Ascending aorta (tissue), 2 donors: ENCODE data around the gene TMEM179. TPM values are rescaled to one million over a fixed set of nuclear protein-coding genes. Genes with fewer than 3 reads are reported as not detected.
A peak's percentile ranks its signal among the peaks of the same experiment; 100 is the strongest.
"Not testable (repeated sequence)": the region's sequence is repeated elsewhere in the genome, so short reads cannot be mapped to it uniquely, and the experiment has no call there.

Source experiments
- DNase-seq, 2 donors: peaks; one replicate each; pipeline ENCODE4 v3.0.0-alpha.2; 2019; ENCODE audit warnings: low spot score in 2 of 2
- H3K27ac ChIP-seq, 2 donors: fragments of 200-600 bp; sonication (generic); one replicate each; pipeline ENCODE4 v1.5.1; 2016 to 2017; ENCODE audit warnings: mild to moderate bottlenecking in 1 of 2
- H3K27me3 ChIP-seq: fragments of 200-600 bp; sonication (generic); one replicate; pipeline ENCODE4 v1.5.1; 2017
- H3K36me3 ChIP-seq, 2 donors: fragments of 200-600 bp; sonication (generic); one replicate each; pipeline ENCODE4 v1.5.1; 2016
- H3K4me1 ChIP-seq, 2 donors: fragments of 200-600 bp; sonication (generic); one replicate each; pipeline ENCODE4 v1.5.1; 2016 to 2017; ENCODE audit warnings: mild to moderate bottlenecking in 1 of 2
- H3K4me3 ChIP-seq, 2 donors: fragments of 200-600 bp; sonication (generic); one replicate each; pipeline ENCODE4 v1.5.1; 2016 to 2017; ENCODE audit warnings: mild to moderate bottlenecking in 1 of 2
- H3K9me3 ChIP-seq, 2 donors: fragments of 200-600 bp; sonication (generic); one replicate each; pipeline ENCODE4 v1.5.1; 2016
- intact Hi-C: fragments of 100-400 bp; cut with DNase I; formaldehyde crosslinking; loops from one replicate; pipeline ENCODE4 v1.15.1; 2023
- total RNA-seq: library from RNA; depleted of rRNA; stranded (reverse); fragments of >200 nt; gene quantifications from one replicate; pipeline ENCODE4 v1.1.0, GENCODE V29; 2016
- TF ChIP-seq, protein P1 (sequence below), 3 experiments: fragments of 200-600 bp in 2 of 3; fragments of 450-650 bp in 1 of 3; sonication (generic) in 2 of 3; IDR thresholded peaks; one replicate each; pipeline ENCODE4 v1.5.1; 2016 to 2019; ENCODE audit warnings: antibody characterized with exemption in 3 of 3, mild to moderate bottlenecking in 1 of 3, moderate library complexity in 1 of 3

Gene TMEM179
- total RNA-seq, 1 donor from 2014 or later: not detected

DNA sequence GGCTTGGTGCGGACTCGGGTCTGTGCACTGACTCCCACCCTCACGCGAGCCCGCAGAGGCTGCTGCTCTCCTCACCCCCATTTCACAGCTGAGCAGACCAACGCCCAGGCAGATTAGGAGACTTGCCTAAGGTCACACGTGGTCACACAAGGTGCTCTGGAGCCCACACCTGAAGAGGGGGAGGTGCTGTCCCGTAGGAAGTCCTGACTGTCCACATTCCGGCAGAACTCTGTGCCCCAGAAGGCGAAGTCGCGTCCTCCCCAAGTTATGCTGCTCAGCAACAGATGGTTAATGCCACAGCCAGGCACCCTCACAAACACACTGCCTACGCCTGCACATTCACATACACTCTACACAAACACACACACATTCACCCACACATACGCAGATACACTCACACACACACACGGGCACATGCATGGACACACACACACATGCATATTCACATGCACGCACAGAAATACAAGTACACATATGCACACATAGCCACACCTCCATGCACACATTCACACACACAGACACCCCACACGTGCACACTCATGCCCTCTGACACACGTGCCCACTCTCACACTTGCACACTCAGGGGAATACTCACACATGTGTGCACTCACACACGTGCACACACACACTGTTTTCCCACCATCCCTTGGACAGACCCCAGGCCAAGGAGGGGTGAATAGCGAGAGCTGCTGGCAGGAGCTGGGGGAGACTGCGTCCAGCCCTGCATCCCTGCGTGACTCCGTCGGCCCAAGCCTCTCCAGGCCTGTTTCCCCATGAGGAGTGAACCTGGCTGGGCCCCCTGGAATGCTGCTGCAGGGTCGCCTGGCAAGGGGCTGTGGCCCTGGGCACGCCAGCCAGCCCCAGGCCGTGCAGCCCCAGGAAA lies 20.9 kb downstream of the TMEM179 start:
- H3K4me1 ChIP-seq: peaks cover 14 to 34% of the 10 kb centered on the region in 2 donors
- H3K27ac ChIP-seq: no peak overlapping the region
- DNase-seq: no peak
- intact Hi-C loops: no loop called here
- H3K4me3 ChIP-seq: no peak overlapping the region
- H3K36me3 ChIP-seq: no peaks in the 10 kb centered on the region
- H3K27me3 ChIP-seq: no peaks in the 10 kb centered on the region
- no peaks in the 10 kb centered on the region for H3K9me3 ChIP-seq
- TF ChIP-seq, protein P1, sequence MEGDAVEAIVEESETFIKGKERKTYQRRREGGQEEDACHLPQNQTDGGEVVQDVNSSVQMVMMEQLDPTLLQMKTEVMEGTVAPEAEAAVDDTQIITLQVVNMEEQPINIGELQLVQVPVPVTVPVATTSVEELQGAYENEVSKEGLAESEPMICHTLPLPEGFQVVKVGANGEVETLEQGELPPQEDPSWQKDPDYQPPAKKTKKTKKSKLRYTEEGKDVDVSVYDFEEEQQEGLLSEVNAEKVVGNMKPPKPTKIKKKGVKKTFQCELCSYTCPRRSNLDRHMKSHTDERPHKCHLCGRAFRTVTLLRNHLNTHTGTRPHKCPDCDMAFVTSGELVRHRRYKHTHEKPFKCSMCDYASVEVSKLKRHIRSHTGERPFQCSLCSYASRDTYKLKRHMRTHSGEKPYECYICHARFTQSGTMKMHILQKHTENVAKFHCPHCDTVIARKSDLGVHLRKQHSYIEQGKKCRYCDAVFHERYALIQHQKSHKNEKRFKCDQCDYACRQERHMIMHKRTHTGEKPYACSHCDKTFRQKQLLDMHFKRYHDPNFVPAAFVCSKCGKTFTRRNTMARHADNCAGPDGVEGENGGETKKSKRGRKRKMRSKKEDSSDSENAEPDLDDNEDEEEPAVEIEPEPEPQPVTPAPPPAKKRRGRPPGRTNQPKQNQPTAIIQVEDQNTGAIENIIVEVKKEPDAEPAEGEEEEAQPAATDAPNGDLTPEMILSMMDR (IDR thresholded peaks at IDR 0.05): no peak

- DNase-seq: no peak
- Histone ChIP-seq H3K36me3 (no peaks in the 10 kb centered on the region), H3K9me3 (no peaks in the 10 kb centered on the region), H3K4me3 (no peak overlapping the region), H3K27ac (no peak overlapping the region), H3K4me1 (peaks cover 14 to 34% of the 10 kb centered on the region in 2 donors), H3K27me3 (no peaks in the 10 kb centered on the region)
- TF ChIP-seq, protein P1 (IDR thresholded peaks at IDR 0.05): no peak
- intact Hi-C loops: no loop called here
These were observed 21.9 kb downstream of the TMEM179 start for GRCh38 chr14:104582662-104583061.

DNA sequence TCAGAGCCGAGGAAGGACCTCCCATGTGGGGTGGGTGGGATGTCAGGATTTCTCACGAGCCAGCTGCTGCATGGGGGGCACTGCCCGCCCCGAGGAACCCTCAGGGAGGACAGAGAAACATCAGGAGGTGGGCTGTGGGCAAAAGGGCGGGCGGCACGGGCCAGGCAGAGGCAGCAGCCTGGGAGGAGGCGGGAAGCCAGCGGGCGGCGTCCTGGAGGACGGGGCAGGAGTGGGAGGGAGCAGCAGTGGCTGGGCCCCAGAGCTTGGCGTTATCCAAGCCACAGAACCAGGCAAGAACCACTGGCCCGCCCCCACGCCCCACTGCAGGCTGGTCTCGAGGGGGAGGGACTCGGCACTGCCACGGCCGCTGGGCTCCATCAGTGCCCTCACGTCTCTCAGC lies 22.6 kb downstream of the TMEM179 start:
- no peaks in the 10 kb centered on the region for H3K9me3 ChIP-seq
- intact Hi-C loops: no loop called here
- DNase-seq: no peak
- H3K4me1 ChIP-seq: peaks cover 14 to 32% of the 10 kb centered on the region in 2 donors
- TF ChIP-seq, protein P1 (IDR thresholded peaks at IDR 0.05): no peak
- peak overlapping the region in 1 of 2 donors; percentile 7 for H3K4me3 ChIP-seq
- no peaks in the 10 kb centered on the region for H3K27me3 ChIP-seq
- no peak overlapping the region for H3K27ac ChIP-seq
- H3K36me3 ChIP-seq: no peaks in the 10 kb centered on the region

DNA sequence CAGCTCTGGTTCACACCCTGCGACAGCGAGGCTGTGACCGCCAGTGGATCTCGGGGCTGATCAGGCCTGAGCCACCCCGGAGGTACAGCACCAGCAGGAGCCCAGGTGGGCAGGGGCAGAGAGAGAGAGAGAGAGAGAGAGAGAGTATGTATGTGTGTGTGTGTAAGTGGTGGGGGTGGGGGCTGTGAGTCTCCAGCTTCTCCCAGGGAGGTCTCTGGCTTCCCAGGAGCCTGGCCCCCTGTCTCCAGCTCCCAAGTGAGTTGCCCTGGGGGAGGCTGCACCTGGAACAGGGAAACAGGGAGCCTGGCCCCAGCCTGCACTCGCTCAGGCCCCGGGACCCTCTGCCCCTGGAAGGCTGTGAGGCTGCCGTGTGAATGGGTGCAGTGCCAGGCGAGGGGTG lies 23.1 kb downstream of the TMEM179 start:
- H3K4me1 ChIP-seq: peaks cover 12 to 29% of the 10 kb centered on the region in 2 donors
- no peak for DNase-seq
- H3K27me3 ChIP-seq: no peaks in the 10 kb centered on the region
- no peak overlapping the region for H3K27ac ChIP-seq
- H3K36me3 ChIP-seq: no peaks in the 10 kb centered on the region
- peak overlapping the region in 1 of 2 donors; percentile 7 for H3K4me3 ChIP-seq
- intact Hi-C loops: no loop called here
- no peaks in the 10 kb centered on the region for H3K9me3 ChIP-seq
- TF ChIP-seq, protein P1 (IDR thresholded peaks at IDR 0.05): no peak

- DNase-seq: no peak
- peaks cover 12 to 26% of the 10 kb centered on the region in 2 donors for H3K4me1 ChIP-seq
- TF ChIP-seq, protein P1 (IDR thresholded peaks at IDR 0.05): no peak
- no peaks in the 10 kb centered on the region for H3K27me3 ChIP-seq
- no peak overlapping the region for H3K4me3 ChIP-seq
- no peak overlapping the region for H3K27ac ChIP-seq
- H3K9me3 ChIP-seq: no peaks in the 10 kb centered on the region
- H3K36me3 ChIP-seq: no peaks in the 10 kb centered on the region
- intact Hi-C loops: no loop called here
These were observed 23.6 kb downstream of the TMEM179 start for GRCh38 chr14:104580961-104581360.

- H3K4me1 ChIP-seq: peaks cover 12 to 26% of the 10 kb centered on the region in 2 donors
- H3K4me3 ChIP-seq, H3K27ac ChIP-seq, DNase-seq, H3K36me3 ChIP-seq, H3K27me3 ChIP-seq, intact Hi-C loops, H3K9me3 ChIP-seq: not testable (repeated sequence)
These were observed 24.6 kb downstream of the TMEM179 start for GRCh38 chr14:104579939-104580338.
